GM19043 (cell line): Measurements from ENCODE around the gene WSCD2.

Experiments used
- ATAC-seq: cut with Tn5 transposase; IDR thresholded peaks from one replicate; pipeline ENCODE4 v1.9.1; 2021; ENCODE audit warnings: low read depth; ENCODE audit not compliant: unreplicated experiment

WSCD2 gene

DNA sequence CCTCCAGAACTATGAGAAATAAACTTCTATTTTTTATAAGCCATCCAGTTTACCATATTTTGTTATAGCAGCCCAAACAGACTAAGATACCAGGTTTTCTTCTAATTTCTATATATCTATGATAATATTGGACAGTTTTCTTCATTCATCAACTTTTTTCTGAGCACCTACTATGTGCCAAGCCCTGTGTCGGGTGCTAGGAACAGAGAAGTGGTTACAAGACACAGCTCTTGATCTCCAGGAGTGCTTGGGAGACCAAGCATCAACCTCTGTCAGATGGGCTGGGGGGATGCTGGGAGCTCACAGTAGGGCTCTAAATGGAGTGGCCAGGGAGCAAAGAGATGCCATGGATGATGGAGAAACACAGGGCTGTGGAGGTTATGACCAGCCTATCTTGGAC, 2.9 kb upstream of the WSCD2 start:
- ATAC-seq, result no peak

DNA sequence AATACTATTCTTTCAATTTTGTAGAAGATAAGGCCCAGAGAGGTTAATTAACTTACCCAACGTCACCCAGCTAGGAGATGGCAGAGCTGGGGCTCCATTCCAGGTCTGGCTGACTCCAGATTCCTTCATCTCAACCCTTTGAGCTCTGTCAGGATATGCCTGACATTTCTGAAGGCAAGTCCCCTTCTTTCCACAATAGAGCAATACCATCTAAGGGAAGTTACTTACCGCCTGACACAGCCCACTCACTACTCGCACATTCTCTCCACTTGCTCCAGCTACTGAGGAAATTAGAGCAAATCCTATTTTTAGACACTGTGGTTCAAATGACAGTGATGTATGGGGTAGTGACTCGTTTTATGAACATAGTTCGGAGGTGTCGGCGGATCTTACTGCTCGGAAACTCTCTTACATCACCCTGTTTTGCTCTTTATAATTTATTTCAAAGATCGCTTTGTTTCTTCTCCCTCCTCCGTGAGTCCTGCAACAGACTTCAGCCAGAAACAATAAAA, 2.0 kb upstream of the WSCD2 start:
- no peak for ATAC-seq

DNA sequence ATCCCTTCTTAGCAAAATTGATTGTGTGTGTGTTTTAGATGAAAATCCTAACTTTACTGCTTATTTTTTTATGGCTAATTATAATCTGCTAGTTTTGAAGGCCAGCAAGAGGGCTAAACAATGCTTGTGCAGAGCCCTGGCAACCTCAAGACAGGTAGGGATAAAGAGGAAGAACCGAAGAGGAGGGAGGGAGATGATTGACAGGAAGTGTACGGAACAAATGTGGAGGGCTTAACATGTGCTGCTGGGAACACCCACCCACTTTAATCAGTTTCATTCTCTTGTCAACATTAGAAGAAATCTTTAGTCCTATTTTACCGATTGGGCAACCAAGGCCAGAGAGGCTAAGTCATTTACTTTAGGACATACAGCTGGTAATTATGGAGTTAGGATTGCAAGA, 1.4 kb upstream of the WSCD2 start:
- ATAC-seq, result no peak

DNA sequence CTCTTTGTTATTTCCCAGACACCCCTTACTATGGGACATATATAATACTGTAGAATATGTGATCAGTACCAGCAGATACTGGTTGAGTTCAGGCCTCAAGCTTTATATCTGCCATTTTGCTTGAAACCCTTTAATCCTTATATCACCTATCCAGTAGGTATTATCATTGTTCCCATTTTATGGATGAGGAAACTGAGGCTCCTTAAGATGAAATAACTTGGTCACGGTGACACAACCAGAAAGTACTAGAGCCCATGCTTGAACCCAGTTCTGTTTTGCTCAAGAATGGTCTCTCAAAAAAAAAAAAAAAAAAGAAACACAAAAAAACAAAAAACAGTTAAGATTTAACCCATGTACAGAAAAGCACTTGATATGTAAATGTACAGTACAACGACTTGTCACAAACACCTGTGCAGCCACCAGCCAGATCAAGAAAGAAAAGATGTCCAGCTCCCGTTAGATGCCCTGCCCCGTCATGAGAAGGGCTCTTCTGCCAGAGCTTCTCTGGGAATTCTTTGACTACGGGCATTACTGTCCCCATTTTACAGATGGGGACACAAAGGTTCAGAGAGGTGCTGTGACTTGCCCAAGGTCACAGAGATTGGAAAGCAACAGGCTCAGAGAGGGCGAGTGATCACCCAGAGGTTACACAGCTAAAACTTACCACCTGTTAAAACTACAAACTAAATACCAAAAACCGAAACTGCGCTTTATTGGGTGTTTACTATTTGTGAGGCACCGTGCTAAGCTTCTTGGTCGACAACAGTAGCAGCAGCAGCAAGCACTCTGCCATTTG, 669 bp upstream of the WSCD2 start:
- ATAC-seq, result no peak

DNA sequence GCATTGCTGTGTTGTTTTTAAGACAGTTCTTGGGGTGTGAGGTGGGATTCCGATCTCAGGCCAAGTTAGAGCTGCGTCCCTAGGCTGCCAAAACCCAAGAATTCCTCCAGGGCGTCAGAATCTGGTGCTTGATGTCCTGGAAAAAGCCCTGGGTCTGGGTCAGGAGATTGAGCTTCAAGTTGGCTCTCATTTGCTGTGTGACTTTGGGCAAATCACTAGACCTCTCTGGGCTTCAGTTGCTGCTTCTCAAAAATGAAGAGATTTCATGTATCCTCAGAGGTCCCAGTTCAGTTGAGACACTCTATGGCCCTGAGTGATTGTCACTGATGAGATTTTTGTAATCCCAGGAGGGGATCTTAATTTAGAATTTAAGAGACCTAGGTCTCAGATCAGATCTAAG, 1.9 kb downstream of the WSCD2 start:
- ATAC-seq, result no peak

DNA sequence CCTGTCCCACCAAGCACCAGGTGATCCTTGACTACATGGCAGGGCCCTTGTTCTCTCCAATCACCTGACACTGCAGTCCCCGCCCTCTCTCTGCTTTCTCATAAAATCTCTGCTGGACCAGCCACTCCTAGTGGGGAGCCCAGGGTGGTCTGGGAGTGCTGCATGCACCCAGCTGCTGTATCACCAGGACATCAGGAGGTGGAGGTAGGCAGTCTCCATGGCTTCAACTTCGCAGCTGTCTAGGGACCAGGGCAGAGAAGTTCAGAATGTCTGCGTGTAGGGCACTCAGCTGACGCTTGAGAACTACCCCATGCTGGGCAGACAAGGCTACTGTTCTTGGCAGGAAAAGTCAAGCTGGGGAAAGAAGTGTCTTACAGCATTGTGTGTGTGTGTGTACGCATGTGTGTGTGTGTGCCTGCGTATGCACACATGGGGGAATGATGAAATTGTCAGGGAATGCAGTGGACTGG, 2.6 kb downstream of the WSCD2 start:
- no peak for ATAC-seq

DNA sequence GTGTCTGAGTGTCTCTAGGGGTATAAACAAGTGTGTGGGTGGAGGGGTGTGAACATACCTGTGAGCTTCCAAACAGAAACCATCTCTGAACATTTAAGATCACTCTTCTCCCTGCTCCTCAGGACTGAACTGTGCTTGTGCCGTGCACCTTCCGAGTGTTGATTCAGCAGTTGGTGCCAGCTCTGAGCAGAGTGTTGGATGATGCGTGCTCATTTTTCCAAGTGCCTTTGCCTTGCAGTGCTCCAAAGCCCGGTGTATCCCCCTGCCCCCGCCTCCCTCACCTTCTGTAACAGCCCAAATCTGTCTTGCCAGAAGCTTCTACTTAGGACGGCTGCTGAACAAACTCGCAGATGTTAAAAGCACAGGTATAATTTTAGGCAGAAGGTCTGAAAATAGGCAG, 4.4 kb downstream of the WSCD2 start:
- ATAC-seq, result no peak

DNA sequence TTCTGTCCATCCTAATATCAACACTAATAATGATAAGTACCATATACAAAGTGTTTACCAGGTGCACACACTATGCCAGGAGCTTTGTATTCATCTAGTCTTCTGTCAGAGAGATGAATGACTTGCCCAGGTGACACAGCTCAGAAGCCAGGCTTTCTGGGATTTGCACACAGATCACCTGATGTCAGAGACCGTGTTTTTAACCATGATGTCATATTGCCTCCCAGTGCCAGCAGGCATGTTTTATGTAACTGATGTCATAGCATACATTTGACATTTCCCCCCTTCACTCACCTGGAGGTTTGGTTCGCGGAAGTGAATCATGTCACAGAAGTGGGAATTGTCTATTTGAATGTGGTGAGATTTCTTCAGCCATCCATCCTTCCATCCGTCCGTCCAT, 5.7 kb downstream of the WSCD2 start:
- no peak for ATAC-seq

DNA sequence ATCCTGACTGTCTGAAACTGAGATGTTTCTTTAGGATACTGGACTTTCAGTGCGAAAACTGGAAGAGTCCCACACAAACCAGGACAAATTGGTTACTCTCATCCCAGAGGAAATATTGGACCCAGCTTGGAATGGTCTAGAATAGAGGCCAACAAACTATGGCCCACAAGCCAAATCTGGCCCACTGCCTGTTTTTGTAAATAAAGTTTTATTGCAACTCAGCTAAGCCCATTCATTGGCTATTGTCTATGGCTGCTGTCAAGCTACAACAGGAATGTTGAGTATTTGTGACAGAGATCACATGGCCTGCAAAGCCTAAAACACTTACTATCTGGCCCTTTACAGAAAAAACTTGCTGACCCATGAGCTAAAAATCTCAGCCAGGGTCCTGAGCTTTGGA, 6.5 kb downstream of the WSCD2 start:
- no peak for ATAC-seq

DNA sequence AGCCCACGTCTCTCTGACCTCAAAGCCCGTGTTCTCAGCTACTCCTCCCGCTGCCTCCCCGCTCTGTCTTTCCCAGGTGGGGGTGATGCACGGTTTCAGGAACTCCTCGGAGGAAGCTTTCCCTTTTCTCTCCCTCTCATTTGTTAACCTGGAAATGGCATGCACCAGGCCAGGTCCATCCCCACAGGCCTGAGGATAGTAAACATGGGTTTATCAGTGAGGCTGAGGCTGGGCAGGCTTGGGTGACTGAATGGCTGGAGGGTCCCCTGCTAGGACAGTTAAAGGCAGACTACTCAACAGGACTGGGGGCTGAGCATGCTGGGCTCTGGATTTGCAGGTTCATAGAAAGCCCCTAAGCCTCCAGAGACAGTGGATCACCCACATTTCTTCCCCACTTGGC, 7.6 kb downstream of the WSCD2 start:
- ATAC-seq, result no peak

DNA sequence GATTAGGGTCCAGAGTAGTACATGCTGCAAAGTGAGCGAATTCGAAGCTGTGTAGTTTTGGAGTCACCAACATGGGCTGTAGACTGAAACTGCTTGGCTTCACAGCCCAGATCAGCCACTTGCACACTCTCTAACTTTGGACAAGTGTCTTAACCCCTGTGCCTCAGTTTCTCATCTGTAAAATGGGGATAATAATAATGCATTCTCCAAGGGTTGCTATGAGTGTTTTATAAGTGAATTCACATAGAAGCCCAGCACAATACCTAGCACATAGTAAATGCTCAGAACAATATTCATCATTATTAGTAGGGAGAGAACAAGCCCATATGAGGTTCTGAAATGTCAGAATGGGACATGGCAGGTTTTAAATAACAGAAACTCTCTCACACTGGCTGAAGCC, 10.4 kb downstream of the WSCD2 start:
- ATAC-seq, result no peak

DNA sequence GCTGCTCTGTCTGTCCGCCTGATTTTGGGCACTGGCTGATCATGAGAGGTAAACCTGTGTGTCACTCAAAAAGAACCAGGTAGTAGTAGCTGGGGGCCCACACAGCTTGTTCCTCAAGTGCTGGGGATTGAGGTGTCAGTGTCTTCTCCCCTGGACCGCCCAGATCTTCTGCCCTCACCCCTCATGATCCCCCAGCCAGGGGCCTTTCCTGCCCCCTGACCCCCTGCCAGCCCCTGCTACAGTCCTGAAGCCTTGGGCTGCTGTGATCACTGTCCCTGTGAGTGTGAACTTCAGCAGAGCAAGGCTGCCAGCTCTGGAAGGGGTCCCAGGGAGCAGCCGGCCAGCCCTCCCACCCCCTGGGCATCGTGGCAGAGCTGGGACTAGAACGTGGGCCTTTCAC, 11.4 kb downstream of the WSCD2 start:
- ATAC-seq, result no peak

DNA sequence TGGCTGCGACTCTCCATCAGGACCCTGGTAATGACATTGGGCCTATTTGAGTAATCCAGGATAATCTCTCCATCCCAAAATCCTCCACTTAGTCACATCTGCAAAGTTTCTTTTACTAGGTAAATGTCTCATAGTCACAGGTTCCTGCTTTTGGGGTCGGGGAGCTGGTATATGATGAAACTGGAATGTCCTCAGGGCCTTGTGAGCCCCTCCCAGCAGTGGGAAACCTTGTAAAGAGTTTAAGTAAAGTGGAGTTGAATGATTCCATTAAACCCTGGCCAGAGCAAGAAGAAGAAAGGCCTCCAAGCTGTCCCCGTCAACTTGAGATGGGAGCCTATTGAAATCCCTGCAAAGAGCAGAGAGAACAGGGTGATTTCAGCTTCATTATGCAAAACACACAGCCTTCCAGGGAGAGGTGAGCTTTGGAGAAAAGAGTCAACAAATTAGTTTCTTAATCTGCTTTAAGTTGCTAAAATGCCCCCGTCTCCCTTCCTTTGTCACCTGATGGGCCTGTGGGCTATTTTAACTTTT, 12.6 kb downstream of the WSCD2 start:
- no peak for ATAC-seq

DNA sequence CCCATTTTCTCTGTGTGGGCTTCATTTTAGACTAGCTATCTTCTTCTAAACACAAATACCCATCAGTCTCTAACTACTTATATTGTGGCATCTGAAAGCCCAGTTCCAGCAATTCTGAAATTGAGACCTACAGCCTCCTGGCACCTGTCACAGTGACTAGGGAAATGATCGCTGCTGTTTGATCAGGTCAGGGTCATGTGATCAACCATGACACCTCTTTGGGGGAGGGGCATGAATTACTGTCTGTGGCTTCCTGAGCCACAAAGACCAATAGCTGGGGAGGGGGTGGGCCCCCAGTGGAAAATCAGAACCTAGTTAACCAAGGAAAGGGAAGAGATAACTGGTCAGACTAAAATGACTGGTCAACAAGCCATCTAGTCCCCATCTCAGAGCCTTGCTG, 14.1 kb downstream of the WSCD2 start:
- ATAC-seq, result no peak

DNA sequence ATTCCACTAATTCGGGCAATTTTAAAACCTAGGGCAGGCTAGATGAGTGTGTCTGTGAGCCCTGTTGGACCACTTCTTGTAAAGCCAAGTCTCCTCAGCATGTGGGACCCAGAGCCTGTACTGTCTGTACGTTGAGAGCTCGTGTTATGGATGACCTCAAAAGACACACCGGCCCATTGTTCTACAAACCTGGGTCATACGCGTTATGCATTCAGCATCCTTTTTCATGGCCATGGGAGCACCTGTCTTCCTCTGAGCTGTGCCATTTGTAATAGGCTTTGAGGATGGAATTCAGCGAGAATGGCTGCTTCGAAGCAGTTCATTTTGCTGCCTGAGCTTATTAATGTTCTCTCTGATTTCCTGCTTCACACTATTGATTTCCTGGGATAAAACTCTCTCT, 15.0 kb downstream of the WSCD2 start:
- ATAC-seq, result no peak

DNA sequence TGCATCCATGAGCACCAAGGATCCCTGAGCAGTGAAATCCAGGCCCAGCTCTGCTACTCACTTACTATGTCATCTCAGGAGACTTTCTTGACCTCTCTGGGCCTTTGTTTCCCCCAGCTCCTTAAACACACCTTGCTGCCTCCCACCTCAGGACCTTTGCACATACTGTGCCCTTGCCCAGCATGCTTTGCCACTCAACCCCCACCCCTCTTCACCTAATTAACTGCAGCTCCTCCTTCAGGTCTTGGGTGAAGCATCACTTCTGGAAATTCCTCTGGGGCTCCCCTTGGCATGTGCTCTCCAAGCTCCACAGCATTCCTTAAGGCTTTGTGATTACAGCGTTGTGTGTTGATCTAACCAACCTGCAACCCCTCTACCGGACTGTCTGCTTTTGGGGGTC, 15.9 kb downstream of the WSCD2 start:
- no peak for ATAC-seq

DNA sequence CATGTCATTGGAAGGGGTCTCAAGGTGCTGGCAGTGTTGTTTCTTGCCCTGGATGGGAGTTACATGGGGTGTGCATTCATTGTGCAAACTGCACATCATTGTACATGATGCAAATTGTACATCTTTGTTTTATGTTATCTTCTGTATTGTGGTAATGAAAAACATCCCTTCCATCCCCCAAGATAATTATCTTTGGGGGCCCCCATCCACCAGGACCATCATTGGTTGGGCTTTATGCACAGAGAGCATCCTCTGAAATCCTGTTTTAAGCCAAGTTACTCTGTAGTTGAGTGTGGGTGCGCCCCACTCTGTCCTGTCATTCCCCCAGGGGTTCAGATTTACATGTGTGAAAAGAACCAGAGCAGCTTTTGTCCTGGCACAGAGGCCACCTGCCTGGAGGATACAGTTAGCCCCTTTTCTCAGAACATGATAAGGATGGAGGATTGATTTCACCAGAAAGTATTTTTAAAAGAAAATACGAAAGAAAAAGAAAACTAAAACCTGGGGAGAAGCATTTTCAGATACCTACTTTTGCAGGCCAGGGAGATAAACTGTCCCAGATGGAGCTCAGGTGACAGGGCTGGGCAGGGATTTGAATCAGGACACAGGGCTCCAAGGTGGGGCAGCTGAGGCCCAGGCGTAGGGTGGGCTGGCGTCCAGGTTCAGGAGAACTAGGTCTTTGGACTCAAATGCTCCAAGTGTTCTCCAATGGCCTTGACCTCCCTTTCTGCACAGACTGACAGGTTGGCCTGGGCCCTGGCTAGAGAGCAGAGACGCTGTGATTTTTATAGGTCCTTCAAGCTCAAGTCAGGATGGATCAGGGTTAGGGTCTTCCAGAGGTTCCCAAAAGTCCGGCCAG, 17.2 kb downstream of the WSCD2 start:
- ATAC-seq, result no peak

DNA sequence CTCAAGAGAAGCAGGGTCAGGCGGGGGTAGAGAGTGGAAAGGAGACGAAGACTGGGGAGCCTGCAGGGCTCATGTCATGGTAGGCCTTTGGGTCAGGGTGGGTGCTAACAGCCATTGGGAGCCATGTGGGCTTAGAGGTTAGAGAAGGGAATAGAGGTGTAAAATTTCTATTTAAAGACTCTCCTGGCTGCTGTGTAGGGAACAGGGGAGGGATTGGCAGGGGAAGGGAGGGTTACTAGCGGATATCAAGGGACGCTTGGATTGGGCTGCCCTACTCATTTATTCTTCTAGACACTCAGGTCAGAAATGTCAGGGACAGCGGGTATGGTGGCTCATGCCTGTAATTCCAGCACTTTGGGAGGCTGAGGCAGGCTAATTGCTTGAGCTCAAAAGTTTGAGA, 18.2 kb downstream of the WSCD2 start:
- ATAC-seq, result no peak

DNA sequence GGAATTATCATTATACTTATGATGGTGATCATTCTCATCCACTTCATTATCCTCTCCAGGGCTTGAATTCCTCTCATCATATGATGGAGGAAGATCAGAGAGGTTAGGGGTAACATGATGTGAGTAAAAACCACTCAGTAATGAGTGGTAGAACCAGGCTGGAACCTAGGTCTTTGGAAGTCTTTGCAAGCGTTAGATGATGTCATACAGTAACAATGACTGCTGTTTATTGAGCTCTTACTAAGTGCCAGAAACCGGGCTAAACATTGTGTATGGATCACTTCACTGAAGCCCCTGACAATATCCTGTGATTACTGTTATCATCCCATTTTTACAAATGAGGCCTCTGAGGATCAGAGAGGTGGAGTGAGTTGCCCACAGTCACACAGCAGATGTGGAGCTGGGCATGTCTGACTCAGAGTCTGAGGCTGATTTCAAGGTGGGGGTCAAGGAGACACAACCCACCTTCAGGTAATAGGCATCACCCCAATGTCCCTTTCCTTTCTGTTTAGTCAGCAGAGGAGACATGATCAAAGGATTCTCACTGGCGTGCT, 19.5 kb downstream of the WSCD2 start:
- no peak for ATAC-seq

DNA sequence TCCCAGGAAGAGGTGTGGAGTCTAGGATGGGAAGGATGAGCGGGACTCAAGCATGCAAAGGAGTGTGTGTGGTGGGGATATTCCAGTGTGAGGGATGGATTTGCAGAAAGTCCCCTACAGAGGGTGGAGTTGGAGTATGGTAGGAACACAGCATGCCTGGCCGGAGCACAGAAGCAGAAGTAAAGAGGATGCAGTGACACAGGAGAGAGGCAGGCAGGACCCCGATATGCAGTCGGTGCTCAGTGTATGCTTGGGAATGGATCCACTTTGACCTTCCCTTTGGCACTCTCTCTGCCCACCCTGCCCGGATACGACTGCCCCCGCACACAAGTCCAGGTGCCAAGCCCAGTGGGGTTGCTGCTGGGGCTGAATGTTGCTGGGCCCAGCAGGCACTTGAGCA, 21.3 kb downstream of the WSCD2 start:
- no peak for ATAC-seq

DNA sequence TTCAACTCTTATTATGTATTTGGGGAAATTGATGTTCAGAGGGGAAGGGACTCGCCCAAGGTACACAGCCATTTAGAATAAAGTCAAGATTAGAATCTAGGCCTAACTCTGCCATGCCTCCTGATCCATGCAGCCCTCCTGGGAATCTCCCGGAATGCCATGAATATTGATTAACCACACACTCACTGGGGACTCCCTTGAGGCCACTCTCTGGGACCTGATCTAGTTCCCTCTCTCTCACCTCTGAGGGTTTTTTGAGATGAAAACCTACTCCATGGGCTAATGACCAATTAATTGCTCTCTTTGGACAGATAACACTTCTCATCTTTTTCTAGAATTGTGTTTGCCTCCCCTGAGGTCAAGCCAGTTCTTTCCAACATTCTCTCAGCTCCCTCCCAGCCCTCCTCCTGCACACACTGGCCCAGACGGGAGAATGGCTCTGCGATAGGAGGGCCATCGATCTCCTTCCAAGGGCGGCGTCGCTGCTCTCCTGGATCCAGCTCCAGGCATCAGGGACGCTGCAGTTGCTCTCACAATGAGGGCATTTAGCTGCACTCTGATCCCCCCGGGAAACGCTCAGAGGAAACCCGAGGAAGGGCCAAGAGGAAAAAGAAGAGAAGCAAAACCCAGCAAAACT, 22.6 kb downstream of the WSCD2 start:
- no peak for ATAC-seq
